ENCODE measurements around the gene CEMIP2.
"Not testable (repeated sequence)": the region's sequence is repeated elsewhere in the genome, so short reads cannot be mapped to it uniquely, and the experiment has no call there.

Gene CEMIP2

GRCh38 chr9:71768388-71769174 is at the start of gene CEMIP2:
Gene CEMIP2, minus strand, starts transcription at chr9:71768513. Its CDS starts 18,140 bp downstream, at chr9:71750373.
- DNase-seq (ENCODE audit: low read depth in 2 of 2) = peak; percentile 72 to 80

- no peak for DNase-seq (ENCODE audit: low read depth in 2 of 2)
Observed at GRCh38 chr9:71816916-71817451, 48.7 kb upstream of the CEMIP2 start.

- DNase-seq (ENCODE audit: low read depth in 2 of 2) = peak; percentile 58 to 63
Observed at GRCh38 chr9:71814815-71815214, 46.5 kb upstream of the CEMIP2 start.

GRCh38 chr9:71814226-71814625 is 45.9 kb upstream of the CEMIP2 start:
- DNase-seq (ENCODE audit: low read depth in 2 of 2) = peak; percentile 49 to 56

GRCh38 chr9:71812385-71812784 is 44.1 kb upstream of the CEMIP2 start:
- DNase-seq (ENCODE audit: low read depth in 2 of 2) = no peak

GRCh38 chr9:71808068-71808467 is 39.8 kb upstream of the CEMIP2 start:
- DNase-seq (ENCODE audit: low read depth in 2 of 2) = no peak

- no peak for DNase-seq (ENCODE audit: low read depth in 2 of 2)
Observed at GRCh38 chr9:71806901-71807307, 38.6 kb upstream of the CEMIP2 start.

GRCh38 chr9:71805096-71805495 is 36.8 kb upstream of the CEMIP2 start:
- DNase-seq (ENCODE audit: low read depth in 2 of 2) = not testable (repeated sequence)

GRCh38 chr9:71801826-71802225 is 33.5 kb upstream of the CEMIP2 start:
- DNase-seq (ENCODE audit: low read depth in 2 of 2) = no peak

- DNase-seq (ENCODE audit: low read depth in 2 of 2) = no peak
Observed at GRCh38 chr9:71797266-71797665, 29.0 kb upstream of the CEMIP2 start.

GRCh38 chr9:71796100-71796767 is 27.9 kb upstream of the CEMIP2 start:
- no peak for DNase-seq (ENCODE audit: low read depth in 2 of 2)

GRCh38 chr9:71795097-71795813 is 26.9 kb upstream of the CEMIP2 start:
- DNase-seq (ENCODE audit: low read depth in 2 of 2) = no peak

- peak; percentile 54 to 64 for DNase-seq (ENCODE audit: low read depth in 2 of 2)
Observed at GRCh38 chr9:71793386-71794105, 25.2 kb upstream of the CEMIP2 start.

- peak; percentile 76 to 78 for DNase-seq (ENCODE audit: low read depth in 2 of 2)
Observed at GRCh38 chr9:71791875-71792274, 23.6 kb upstream of the CEMIP2 start.

GRCh38 chr9:71790296-71790695 is 22.0 kb upstream of the CEMIP2 start:
- no peak for DNase-seq (ENCODE audit: low read depth in 2 of 2)

- no peak for DNase-seq (ENCODE audit: low read depth in 2 of 2)
Observed at GRCh38 chr9:71783120-71783523, 14.8 kb upstream of the CEMIP2 start.

- DNase-seq (ENCODE audit: low read depth in 2 of 2) = no peak
Observed at GRCh38 chr9:71781391-71781790, 13.1 kb upstream of the CEMIP2 start.

- no peak for DNase-seq (ENCODE audit: low read depth in 2 of 2)
Observed at GRCh38 chr9:71780953-71781352, 12.6 kb upstream of the CEMIP2 start.

GRCh38 chr9:71778085-71778484 is 9.8 kb upstream of the CEMIP2 start:
- DNase-seq (ENCODE audit: low read depth in 2 of 2) = no peak

- no peak for DNase-seq (ENCODE audit: low read depth in 2 of 2)
Observed at GRCh38 chr9:71774920-71775319, 6.6 kb upstream of the CEMIP2 start.

GRCh38 chr9:71772726-71773125 is 4.4 kb upstream of the CEMIP2 start:
- DNase-seq (ENCODE audit: low read depth in 2 of 2) = no peak

GRCh38 chr9:71770170-71770569 is 1.9 kb upstream of the CEMIP2 start:
- no peak for DNase-seq (ENCODE audit: low read depth in 2 of 2)
